Muscle of leg (tissue), 16 donors: ENCODE data around the gene SORT1. TPM values are rescaled to one million over a fixed set of nuclear protein-coding genes. Genes with fewer than 3 reads are reported as not detected.
"Not testable (repeated sequence)": the region's sequence is repeated elsewhere in the genome, so short reads cannot be mapped to it uniquely, and the experiment has no call there.

Experiments
- DNase-seq: peaks from one replicate; pipeline ENCODE4 v3.0.0; 2013
- H3K27ac ChIP-seq: one replicate; pipeline ENCODE4 v1.5.1; 2013; ENCODE audit warnings: mild to moderate bottlenecking, low read length, control low read depth
- H3K27me3 ChIP-seq: one replicate; pipeline ENCODE4 v1.6.1; 2013; ENCODE audit warnings: low read length; ENCODE audit not compliant: control insufficient read depth, insufficient read depth
- H3K36me3 ChIP-seq: one replicate; pipeline ENCODE4 v1.6.1; 2013; ENCODE audit warnings: low read length; ENCODE audit not compliant: control insufficient read depth, insufficient read depth
- H3K4me1 ChIP-seq: one replicate; pipeline ENCODE4 v1.6.1; 2013; ENCODE audit warnings: low read length; ENCODE audit not compliant: control insufficient read depth, insufficient read depth
- H3K4me3 ChIP-seq: one replicate; pipeline ENCODE4 v1.5.1; 2013; ENCODE audit warnings: low read length, control low read depth
- H3K9me3 ChIP-seq: replicated peaks from 2 replicates; pipeline ENCODE4 v1.6.1; 2013; ENCODE audit warnings: low read depth, low read length; ENCODE audit not compliant: control insufficient read depth
- WGBS: methylation state at CpG from one replicate; pipeline ENCODE4 v1.1.5; 2013; ENCODE audit warnings: missing lambda C conversion rate; ENCODE audit not compliant: insufficient coverage; 5-methylcytosine and 5-hydroxymethylcytosine counted together
- long read RNA-seq, 11 donors: transcript quantifications; one replicate each; lab custom pipeline, GENCODE V29; 2026
- polyA plus RNA-seq, 8 donors: library from polyadenylated mRNA; unstranded; fragments of 120-200 nt; gene quantifications; one replicate each; pipeline versions ENCODE4 v1.2.1 to v1.2.3, GENCODE V29; 2013; ENCODE audit warnings: inconsistent platforms in 1 of 8, low replicate concordance in 1 of 8; ENCODE audit not compliant: insufficient read length in 8 of 8, insufficient read depth in 1 of 8
- total RNA-seq: library from RNA; stranded (reverse); fragments of 120-200 nt; gene quantifications from one replicate; pipeline ENCODE4 v1.2.4, GENCODE V29; 2013

SORT1 gene
- total RNA-seq (11.6 TPM), polyA plus RNA-seq (10 to 100 TPM; 20.5 to 32.1 (median 25.6) TPM)
- long read RNA-seq, donor 1, result 0 reads
- long read RNA-seq, donor 2, full-length matches to known transcripts, result 3 of 3 reads
- long read RNA-seq, donor 2, partial matches to known transcripts, result 0 of 3 reads
- long read RNA-seq, donor 2, other reads (novel, unspliced or antisense), result 0 of 3 reads
- long read RNA-seq, donor 3, full-length matches to known transcripts, result 5 of 5 reads
- long read RNA-seq, donor 3, partial matches to known transcripts, result 0 of 5 reads
- long read RNA-seq, donor 3, other reads (novel, unspliced or antisense), result 0 of 5 reads
- long read RNA-seq, donor 4, full-length matches to known transcripts, result 2 of 2 reads
- long read RNA-seq, donor 4, partial matches to known transcripts, result 0 of 2 reads
- long read RNA-seq, donor 4, other reads (novel, unspliced or antisense), result 0 of 2 reads
- long read RNA-seq, donor 5, full-length matches to known transcripts, result 6 of 6 reads
- long read RNA-seq, donor 5, partial matches to known transcripts, result 0 of 6 reads
- long read RNA-seq, donor 5, other reads (novel, unspliced or antisense), result 0 of 6 reads
- long read RNA-seq, donor 6, full-length matches to known transcripts, result 4 of 9 reads
- long read RNA-seq, donor 6, partial matches to known transcripts, result 5 of 9 reads
- long read RNA-seq, donor 6, other reads (novel, unspliced or antisense), result 0 of 9 reads
- long read RNA-seq, donor 7, full-length matches to known transcripts, result 5 of 5 reads
- long read RNA-seq, donor 7, partial matches to known transcripts, result 0 of 5 reads
- long read RNA-seq, donor 7, other reads (novel, unspliced or antisense), result 0 of 5 reads
- long read RNA-seq, donor 8, result 0 reads
- long read RNA-seq, donor 9, full-length matches to known transcripts, result 3 of 3 reads
- long read RNA-seq, donor 9, partial matches to known transcripts, result 0 of 3 reads
- long read RNA-seq, donor 9, other reads (novel, unspliced or antisense), result 0 of 3 reads
- long read RNA-seq, donor 10, full-length matches to known transcripts, result 3 of 3 reads
- long read RNA-seq, donor 10, partial matches to known transcripts, result 0 of 3 reads
- long read RNA-seq, donor 10, other reads (novel, unspliced or antisense), result 0 of 3 reads
- long read RNA-seq, donor 11, full-length matches to known transcripts, result 3 of 3 reads
- long read RNA-seq, donor 11, partial matches to known transcripts, result 0 of 3 reads
- long read RNA-seq, donor 11, other reads (novel, unspliced or antisense), result 0 of 3 reads

- Histone ChIP-seq H3K9me3 (no peaks in the 10 kb centered on the region), H3K4me3 (peak within 1 kb of the TSS; percentile 60), H3K27me3 (peaks cover 3% of the 10 kb centered on the region), H3K4me1 (peaks cover 22% of the 10 kb centered on the region), H3K27ac (peak within 1 kb of the TSS; percentile 56), H3K36me3 (peaks cover 4% of the 10 kb centered on the region)
- WGBS, result under 1% methylated on average over 98 of the region's 98 CpGs
- DNase-seq, result peak; percentile 95
These were observed at the start of gene SORT1 for GRCh38 chr1:109397581-109398342. SORT1 (minus strand) TSS chr1:109397918; CDS start chr1:109397892, 26 bp downstream.

- H3K9me3 ChIP-seq, H3K4me1 ChIP-seq, H3K4me3 ChIP-seq, DNase-seq, H3K36me3 ChIP-seq, H3K27ac ChIP-seq: not testable (repeated sequence)
- WGBS, result 71% methylated on average over 3 of the region's 11 CpGs
- H3K27me3 ChIP-seq, result peaks cover 14% of the 10 kb centered on the region
These were observed 48.4 kb upstream of the SORT1 start for GRCh38 chr1:109445949-109446695.

GRCh38 chr1:109444346-109444745, 46.6 kb upstream of the SORT1 start:
- Histone ChIP-seq H3K4me1 (no peaks in the 10 kb centered on the region), H3K36me3 (no peaks in the 10 kb centered on the region), H3K4me3 (no peak overlapping the region), H3K9me3 (no peaks in the 10 kb centered on the region), H3K27me3 (peaks cover 10% of the 10 kb centered on the region), H3K27ac (no peak overlapping the region)
- no CpG with 5 or more reads among the region's 1 CpG for WGBS
- DNase-seq, result peak; percentile 63

- 10% methylated on average over 1 of the region's 2 CpGs for WGBS
These were observed 45.8 kb upstream of the SORT1 start for GRCh38 chr1:109443476-109443875.

GRCh38 chr1:109441069-109441468, 43.4 kb upstream of the SORT1 start:
- Histone ChIP-seq H3K36me3 (no peaks in the 10 kb centered on the region), H3K27ac (no peak overlapping the region), H3K27me3 (peaks cover 7% of the 10 kb centered on the region), H3K9me3 (no peaks in the 10 kb centered on the region), H3K4me1 (no peaks in the 10 kb centered on the region), H3K4me3 (no peak overlapping the region)
- no peak for DNase-seq
- WGBS, result 75% methylated on average over 1 of the region's 1 CpG

More at GRCh38 chr1:109443476-109443875, 45.8 kb upstream of the SORT1 start:
- Histone ChIP-seq H3K4me3 (no peak overlapping the region), H3K27me3 (peaks cover 10% of the 10 kb centered on the region), H3K36me3 (no peaks in the 10 kb centered on the region), H3K27ac (no peak overlapping the region), H3K9me3 (no peaks in the 10 kb centered on the region), H3K4me1 (no peaks in the 10 kb centered on the region)
- DNase-seq, result no peak

- Histone ChIP-seq H3K27me3 (peaks cover 5% of the 10 kb centered on the region), H3K27ac (no peak overlapping the region), H3K4me3 (no peak overlapping the region), H3K36me3 (no peaks in the 10 kb centered on the region), H3K9me3 (no peaks in the 10 kb centered on the region), H3K4me1 (no peaks in the 10 kb centered on the region)
- DNase-seq, result peak; percentile 36
- WGBS, result 50% methylated on average over 2 of the region's 3 CpGs
These were observed 41.1 kb upstream of the SORT1 start for GRCh38 chr1:109438798-109439297.

GRCh38 chr1:109434484-109434883, 36.8 kb upstream of the SORT1 start:
- H3K4me3 ChIP-seq, result no peak overlapping the region
- no peaks in the 10 kb centered on the region for H3K36me3 ChIP-seq
- H3K4me1 ChIP-seq, result no peaks in the 10 kb centered on the region
- H3K9me3 ChIP-seq, result no peaks in the 10 kb centered on the region
- no peak for DNase-seq
- WGBS, result no CpG with 5 or more reads among the region's 1 CpG
- H3K27ac ChIP-seq, result no peak overlapping the region
- peaks cover 2% of the 10 kb centered on the region for H3K27me3 ChIP-seq

GRCh38 chr1:109433322-109433721, 35.6 kb upstream of the SORT1 start:
- DNase-seq, result no peak
- WGBS, result no CpG with 5 or more reads among the region's 1 CpG
- Histone ChIP-seq H3K36me3 (no peaks in the 10 kb centered on the region), H3K4me1 (no peaks in the 10 kb centered on the region), H3K4me3 (no peak overlapping the region), H3K9me3 (no peaks in the 10 kb centered on the region), H3K27me3 (peaks cover 2% of the 10 kb centered on the region), H3K27ac (no peak overlapping the region)

- no peak for DNase-seq
- no peaks in the 10 kb centered on the region for H3K9me3 ChIP-seq
- H3K27ac ChIP-seq, result no peak overlapping the region
- H3K4me3 ChIP-seq, result no peak overlapping the region
- H3K4me1 ChIP-seq, result no peaks in the 10 kb centered on the region
- no peaks in the 10 kb centered on the region for H3K36me3 ChIP-seq
- H3K27me3 ChIP-seq, result peaks cover 2% of the 10 kb centered on the region
These were observed 34.6 kb upstream of the SORT1 start for GRCh38 chr1:109432336-109432735.
